NOMO-1 treated with DMSO at 0.1 percent for 48 hours (cell line): ENCODE measurements around the gene LCOR.
"Not testable (repeated sequence)": the region's sequence is repeated elsewhere in the genome, so short reads cannot be mapped to it uniquely, and the experiment has no call there.

Experiments used
- DNase-seq: peaks from one replicate; lab custom pipeline; 2025; ENCODE audit not compliant: unreplicated experiment; lab: John Stamatoyannopoulos, UW

Gene LCOR

DNA sequence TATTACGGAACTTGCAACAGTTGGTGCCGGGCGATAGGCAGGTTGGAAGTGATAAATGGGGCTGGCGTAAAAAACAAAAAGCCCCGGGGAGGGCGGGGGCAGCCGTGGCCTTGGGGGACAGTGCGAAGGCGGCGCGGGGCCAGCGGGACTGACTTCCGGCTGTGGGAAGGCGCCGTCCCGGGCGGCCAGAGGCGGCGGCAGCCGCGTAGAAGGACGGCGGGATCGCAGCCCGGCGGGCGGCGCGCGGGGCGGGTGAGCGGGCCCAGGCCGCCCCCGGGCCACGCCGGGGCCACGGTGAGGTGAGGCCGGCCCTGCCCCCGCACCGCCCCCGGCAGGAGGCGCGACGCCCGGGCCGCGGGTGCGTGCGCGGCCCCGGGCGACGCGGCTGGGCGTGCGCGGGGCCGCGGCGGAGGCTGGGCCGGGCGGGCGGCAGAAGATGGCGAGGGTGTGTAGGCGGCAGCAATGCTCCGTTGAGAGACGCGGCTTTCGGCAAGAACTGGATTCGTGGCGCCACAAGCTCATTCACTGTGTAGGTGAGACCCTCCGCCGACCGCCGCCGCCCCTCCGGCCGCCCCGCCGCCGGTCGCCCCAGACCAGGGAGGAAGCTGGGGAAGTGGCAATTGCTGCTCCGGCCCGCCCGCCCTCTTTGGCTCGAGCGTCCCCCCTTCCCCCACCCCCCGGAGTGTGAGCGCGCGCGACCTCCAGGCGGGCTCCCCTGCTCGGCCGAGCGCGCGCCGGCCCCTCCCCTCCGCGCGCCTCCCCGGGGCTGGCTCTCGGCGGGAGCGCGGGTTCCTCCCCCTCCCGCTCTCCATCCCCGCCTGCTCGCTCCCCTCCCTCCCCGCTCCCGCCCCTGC lies at the start of gene LCOR:
LCOR (plus strand) TSS at position 432 of the 854 bp plus-strand sequence. CDS start 116,760 bp downstream, outside the sequence.
- peak; percentile 93 for DNase-seq

- DNase-seq = no peak
Measured at GRCh38 chr10:96784253-96784652, 47.8 kb upstream of the LCOR start.

DNA sequence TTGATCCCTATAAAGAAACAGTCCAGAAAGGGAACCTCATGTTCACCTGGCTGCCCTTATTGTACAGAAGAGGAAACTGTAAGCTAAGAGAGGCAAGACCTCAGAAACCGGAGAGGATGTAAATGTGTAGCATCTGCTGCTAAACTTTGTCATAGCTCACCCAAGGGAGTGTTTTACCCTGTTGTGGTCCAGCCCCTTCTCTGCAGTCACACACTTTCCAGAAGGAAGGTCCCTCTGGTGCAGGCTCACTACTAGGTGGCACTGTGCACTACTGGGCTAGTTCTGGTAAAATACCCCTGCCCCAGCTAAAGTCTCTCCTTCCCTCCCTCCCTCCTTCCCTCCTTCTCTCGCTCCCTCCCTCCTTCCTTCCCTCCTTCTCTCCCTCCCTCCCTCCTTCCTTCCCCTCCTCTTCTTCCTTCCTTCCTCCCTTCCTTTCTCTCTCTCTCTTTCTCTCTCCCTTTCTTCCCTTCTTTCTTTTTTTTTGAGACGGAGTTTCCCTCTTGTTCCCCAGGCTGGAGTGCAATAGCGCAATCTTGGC lies 42.5 kb upstream of the LCOR start:
- peak; percentile 9 for DNase-seq

DNA sequence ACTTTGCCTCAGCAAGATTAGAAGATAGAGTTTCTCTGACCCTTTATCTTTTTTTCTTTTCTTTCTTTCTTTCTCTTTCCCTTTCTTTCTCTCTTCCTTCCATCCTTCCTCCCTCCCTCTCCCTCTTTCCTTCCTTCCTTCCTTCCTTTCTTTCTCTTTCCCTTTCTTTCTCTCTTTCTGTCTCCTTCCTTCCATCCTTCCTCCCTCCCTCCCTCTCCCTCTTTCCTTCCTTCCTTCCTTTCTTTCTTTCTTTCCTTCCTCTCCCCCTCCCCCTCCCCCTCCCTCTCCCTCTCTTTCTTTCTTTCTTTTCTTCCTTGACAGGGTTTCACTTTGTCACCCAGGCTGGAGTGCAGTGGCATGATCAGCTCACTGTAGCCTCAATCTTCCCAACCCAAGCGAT lies 40.2 kb upstream of the LCOR start:
- DNase-seq = no peak

GRCh38 chr10:96794836-96795733 lies 37.0 kb upstream of the LCOR start:
- DNase-seq = no peak

DNA sequence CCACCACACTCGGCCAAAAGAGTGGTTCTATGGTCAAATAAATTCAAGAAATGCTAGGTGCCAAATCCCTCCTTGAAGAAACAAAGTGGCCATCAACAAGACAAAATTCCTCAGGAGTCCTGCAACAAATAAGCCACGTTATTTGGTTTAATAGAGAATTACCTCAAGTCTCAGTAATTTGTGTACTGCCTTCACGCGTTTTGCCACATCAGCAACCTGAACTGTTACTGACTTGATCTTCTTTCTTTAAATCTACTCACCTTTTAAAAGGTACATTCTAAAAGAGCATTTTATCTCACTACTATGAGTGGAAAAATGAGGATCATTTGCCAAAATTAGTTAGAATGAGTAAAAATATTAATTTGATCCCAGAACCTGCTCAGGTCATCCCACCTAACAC lies 34.6 kb upstream of the LCOR start:
- no peak for DNase-seq

DNA sequence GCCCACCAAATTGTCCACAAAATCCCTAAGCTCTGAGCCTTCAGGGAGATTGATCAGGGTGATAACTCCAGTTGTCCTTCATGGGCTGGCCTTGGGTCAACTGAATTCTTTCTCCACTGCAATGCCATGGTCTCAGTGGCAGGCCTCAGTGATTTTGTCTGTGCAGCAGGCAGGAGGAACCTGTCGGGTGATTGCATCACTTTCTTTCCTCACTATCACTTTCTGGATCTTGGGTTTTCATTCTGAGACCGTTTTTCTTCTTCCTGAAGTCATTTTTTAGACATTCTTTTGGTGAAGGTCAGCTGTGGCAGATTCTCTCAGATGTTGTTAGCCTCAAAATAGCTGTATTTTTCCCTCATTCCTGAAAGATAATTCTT lies 28.8 kb upstream of the LCOR start:
- DNase-seq = no peak

- no peak for DNase-seq
Measured at GRCh38 chr10:96814264-96814663, 17.8 kb upstream of the LCOR start.

- DNase-seq = not testable (repeated sequence)
Measured at GRCh38 chr10:96818971-96819370, 13.1 kb upstream of the LCOR start.

- no peak for DNase-seq
Measured at GRCh38 chr10:96820765-96821164, 11.3 kb upstream of the LCOR start.

- peak; percentile 24 for DNase-seq
Measured at GRCh38 chr10:96826438-96826837, 5.7 kb upstream of the LCOR start.

GRCh38 chr10:96828609-96829008 lies 3.5 kb upstream of the LCOR start:
- DNase-seq = no peak

DNA sequence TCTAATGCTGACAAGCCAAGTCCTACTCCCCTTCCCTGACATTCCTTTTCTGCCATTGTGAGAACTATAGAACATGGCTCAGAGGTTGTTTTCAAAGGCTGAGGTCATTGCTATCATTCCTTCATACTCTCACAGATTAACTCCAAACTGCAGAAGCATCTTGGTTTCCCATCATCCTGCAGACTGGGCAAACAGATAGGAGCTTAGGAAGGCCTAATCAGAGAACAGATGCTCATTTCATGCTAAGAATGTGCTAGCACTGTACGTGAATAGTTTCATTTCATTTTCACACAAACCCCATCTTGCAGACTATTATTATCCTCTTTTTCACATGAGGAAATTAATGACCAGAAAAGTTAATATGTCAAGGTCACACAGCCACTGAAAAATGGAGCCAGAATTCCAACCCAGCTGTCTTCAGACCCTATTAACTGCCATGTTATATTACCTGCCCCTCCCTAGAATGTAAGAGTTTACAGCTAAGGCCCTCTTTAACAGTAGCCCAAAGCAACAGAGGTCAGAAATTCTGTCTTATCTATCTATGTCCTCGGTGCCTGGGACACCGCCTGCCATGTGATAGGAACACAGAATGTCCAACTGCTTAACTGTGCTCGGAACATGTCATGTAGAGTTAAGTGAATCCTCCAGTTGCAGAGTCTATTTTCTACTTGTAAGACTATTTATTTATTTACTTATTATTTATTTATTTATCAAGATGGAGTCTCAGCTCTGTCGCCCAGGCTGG lies 2.9 kb upstream of the LCOR start:
- DNase-seq = no peak

DNA sequence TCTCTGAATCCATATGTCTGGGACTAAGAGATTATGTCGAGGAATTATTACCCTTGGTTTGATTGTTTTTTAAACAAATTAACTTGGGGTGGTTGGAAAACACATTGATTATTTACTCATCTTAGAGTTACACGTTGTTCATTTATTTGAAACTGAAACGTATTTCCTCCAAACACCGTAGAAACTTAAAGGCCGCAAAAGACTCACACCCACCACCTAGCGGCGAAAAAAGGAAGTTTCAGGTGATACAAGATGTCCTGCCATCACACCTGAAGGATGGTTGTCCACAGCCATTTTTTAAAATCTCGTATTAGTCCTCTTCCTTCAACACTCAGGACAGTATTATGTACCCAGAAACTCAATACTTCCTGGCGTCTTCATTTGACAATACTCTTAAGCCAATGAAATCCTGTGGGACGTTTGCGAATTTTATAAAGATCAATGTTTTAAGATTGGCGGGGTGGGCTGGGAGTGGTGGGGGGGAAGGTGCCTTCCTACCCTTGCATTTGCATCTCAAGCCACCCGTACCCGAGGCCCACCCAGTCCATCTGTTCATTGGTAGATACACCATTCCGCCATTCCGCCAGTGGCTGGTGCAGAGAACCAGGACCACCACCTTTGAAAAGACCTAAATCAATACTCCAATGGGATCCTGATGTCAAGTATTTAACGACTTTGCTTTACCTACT lies 1.4 kb upstream of the LCOR start:
- peak; percentile 61 for DNase-seq

DNA sequence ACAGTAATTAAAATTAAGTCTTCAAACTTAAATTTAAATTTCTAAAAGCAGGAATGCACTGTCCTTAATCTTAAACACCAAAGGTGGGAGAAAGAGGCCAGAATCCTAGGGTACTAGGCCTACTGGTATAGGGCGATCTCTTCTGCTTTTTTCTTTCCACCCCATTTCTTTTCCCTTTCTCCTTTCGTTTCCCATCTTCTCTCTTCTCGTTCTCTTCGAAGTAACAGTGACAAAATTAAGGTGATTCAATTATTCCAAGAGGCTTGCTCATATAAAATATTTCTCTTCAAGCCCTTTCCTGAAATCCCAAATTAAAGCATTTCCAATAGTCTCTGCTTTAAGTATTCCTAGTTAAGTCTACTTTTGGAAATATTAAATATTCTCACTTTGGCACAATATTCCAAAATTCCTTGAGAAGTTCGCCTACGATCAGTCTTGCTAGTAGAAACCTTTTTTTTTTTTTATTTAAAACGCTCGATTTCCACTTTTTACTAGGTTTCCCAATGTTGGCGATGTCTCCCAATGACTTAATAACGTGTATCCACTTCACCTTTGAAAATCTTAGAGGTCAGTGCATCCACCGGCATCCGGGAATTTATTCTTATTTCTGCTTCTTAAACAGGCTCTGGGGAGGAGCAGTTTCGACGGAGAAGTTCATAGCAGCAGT lies 765 bp upstream of the LCOR start:
- DNase-seq = no peak

DNA sequence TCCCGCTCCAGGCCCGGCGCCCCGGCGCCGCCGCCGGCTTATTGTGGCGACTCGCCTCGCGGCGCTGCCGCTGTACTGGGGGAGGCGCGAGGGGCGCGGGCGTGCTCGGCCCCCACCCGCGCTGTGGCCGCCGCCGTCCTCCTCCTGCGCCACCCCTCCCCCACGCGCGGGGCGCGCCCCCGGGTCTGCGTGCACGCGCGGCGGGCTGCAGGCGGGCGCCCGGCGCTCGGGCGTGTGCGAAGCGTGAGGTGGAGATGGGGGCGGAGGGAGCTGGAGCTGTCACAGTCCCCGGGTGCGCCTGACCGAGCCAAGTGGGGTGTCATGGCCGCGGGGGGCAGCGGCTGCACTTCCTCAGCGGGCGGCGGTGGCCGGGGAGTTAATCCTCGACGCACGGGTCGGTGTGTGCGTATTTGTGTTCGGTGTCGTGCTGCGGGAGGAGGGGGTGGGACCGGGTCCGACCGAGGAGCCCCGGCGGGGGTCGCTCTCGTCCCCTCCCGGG lies 672 bp downstream of the LCOR start:
- DNase-seq = peak; percentile 73

GRCh38 chr10:96833220-96834001 lies 1.3 kb downstream of the LCOR start:
- DNase-seq = peak; percentile 14

- DNase-seq = no peak
Measured at GRCh38 chr10:96834120-96834519, 2.0 kb downstream of the LCOR start.

- no peak for DNase-seq
Measured at GRCh38 chr10:96835899-96836298, 3.8 kb downstream of the LCOR start.
